NCI-H1694 (cell line): Measurements from ENCODE around the gene UFSP2.

Source experiments
- DNase-seq: peaks from one replicate; lab custom pipeline; 2025; lab: John Stamatoyannopoulos, UW

UFSP2 gene

GRCh38 chr4:185352202-185352601 is 73.6 kb downstream of the UFSP2 start:
- no peak for DNase-seq

DNA sequence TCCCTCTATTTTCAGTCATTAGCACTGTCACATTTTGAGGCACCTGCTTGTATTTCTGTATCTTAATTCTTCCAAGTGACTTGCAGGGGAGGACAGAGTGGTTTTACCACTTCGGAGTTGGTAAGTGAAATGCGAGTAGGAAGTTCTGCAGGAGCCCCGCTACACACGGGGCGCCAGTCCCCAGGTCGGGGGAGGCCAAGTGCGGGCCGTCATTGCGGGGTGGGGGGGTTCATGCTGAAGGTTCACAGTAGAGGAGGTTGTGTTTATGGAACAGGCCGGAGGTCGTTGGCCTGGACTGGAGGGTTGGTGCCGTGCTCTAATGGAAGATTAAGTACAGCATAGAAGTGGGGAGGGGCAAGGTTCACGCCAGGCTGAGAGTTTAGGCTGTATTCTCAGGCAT is 74.1 kb downstream of the UFSP2 start:
- no peak for DNase-seq
